RWPE2 (cell line): ENCODE measurements around the gene HIP1R.
A peak's percentile ranks its signal among the peaks of the same experiment; 100 is the strongest.
"Not testable (repeated sequence)": the region's sequence is repeated elsewhere in the genome, so short reads cannot be mapped to it uniquely, and the experiment has no call there.

Experiments used
- ATAC-seq: fragments of 200-7000 bp; cut with Tn5 transposase; 3 replicates; pipeline ENCODE4 v1.9.1; 2021; ENCODE audit warnings: low read depth
- DNase-seq: peaks from one replicate; pipeline ENCODE4 v3.0.0-alpha.2; 2020; ENCODE audit warnings: low spot score
- H3K27ac ChIP-seq: fragments of 450-650 bp; 2 replicates; pipeline ENCODE4 v1.5.1; 2017; ENCODE audit warnings: mild to moderate bottlenecking; ENCODE audit not compliant: poor library complexity, severe bottlenecking
- H3K27me3 ChIP-seq: fragments of 250-450 bp; sonication (Bioruptor Pico); 2 replicates; pipeline ENCODE4 v1.5.1; 2021; ENCODE audit warnings: mild to moderate bottlenecking, moderate library complexity; ENCODE audit not compliant: insufficient read depth, poor library complexity, severe bottlenecking
- H3K36me3 ChIP-seq: fragments of 250-450 bp; sonication (Bioruptor Pico); 2 replicates; pipeline ENCODE4 v1.5.1; 2020; ENCODE audit warnings: low read depth, mild to moderate bottlenecking, moderate library complexity
- H3K4me1 ChIP-seq: fragments of 250-450 bp; sonication (Bioruptor Pico); 2 replicates; pipeline ENCODE4 v1.5.1; 2021; ENCODE audit warnings: mild to moderate bottlenecking, moderate library complexity; ENCODE audit not compliant: insufficient read depth, poor library complexity, severe bottlenecking
- H3K4me3 ChIP-seq: fragments of 250-450 bp; sonication (Bioruptor Pico); 2 replicates; pipeline ENCODE4 v1.5.1; 2021; ENCODE audit warnings: mild to moderate bottlenecking, moderate library complexity; ENCODE audit not compliant: severe bottlenecking
- H3K9me3 ChIP-seq: fragments of 250-450 bp; sonication (Bioruptor Pico); 2 replicates; pipeline ENCODE4 v1.5.1; 2021; ENCODE audit warnings: mild to moderate bottlenecking, moderate library complexity; ENCODE audit not compliant: severe bottlenecking
- CTCF ChIP-seq: fragments of 450-650 bp; IDR thresholded peaks from one replicate; pipeline ENCODE4 v1.5.1; 2017; ENCODE audit warnings: mild to moderate bottlenecking, moderate library complexity; ENCODE audit not compliant: poor library complexity, severe bottlenecking

The HIP1R gene

GRCh38 chr12:122790393-122791075, 44.7 kb upstream of the HIP1R start:
- peaks cover 7% of the 10 kb centered on the region for H3K4me1 ChIP-seq
- H3K27me3 ChIP-seq = no peaks in the 10 kb centered on the region
- no peak for TF ChIP-seq CTCF
- H3K27ac ChIP-seq = peak overlapping the region; percentile 3
- no peak overlapping the region for H3K4me3 ChIP-seq
- no peaks in the 10 kb centered on the region for H3K9me3 ChIP-seq
- no peaks in the 10 kb centered on the region for H3K36me3 ChIP-seq
- peak; percentile 55; the same call in 2 of the 3 replicates for ATAC-seq
- no peak for DNase-seq

GRCh38 chr12:122793685-122794106, 41.6 kb upstream of the HIP1R start:
- peak; percentile 84 for TF ChIP-seq CTCF
- Histone ChIP-seq H3K9me3 (no peaks in the 10 kb centered on the region), H3K4me3 (no peak overlapping the region), H3K4me1 (peaks cover 7% of the 10 kb centered on the region), H3K27me3 (no peaks in the 10 kb centered on the region), H3K27ac (no peak overlapping the region), H3K36me3 (no peaks in the 10 kb centered on the region)
- DNase-seq = no peak
- peak; percentile 54; the same call in 1 of the 3 replicates for ATAC-seq

GRCh38 chr12:122795807-122796206, 39.5 kb upstream of the HIP1R start:
- DNase-seq = no peak
- H3K9me3 ChIP-seq = no peaks in the 10 kb centered on the region

GRCh38 chr12:122799641-122800243, 35.5 kb upstream of the HIP1R start:
- no peak overlapping the region for H3K27ac ChIP-seq
- H3K36me3 ChIP-seq = no peaks in the 10 kb centered on the region
- no peak for TF ChIP-seq CTCF
- no peaks in the 10 kb centered on the region for H3K4me1 ChIP-seq
- H3K27me3 ChIP-seq = no peaks in the 10 kb centered on the region
- no peaks in the 10 kb centered on the region for H3K9me3 ChIP-seq
- DNase-seq (no peak), ATAC-seq (no peak)
- no peak overlapping the region for H3K4me3 ChIP-seq

More at GRCh38 chr12:122795807-122796206, 39.5 kb upstream of the HIP1R start:
- no peak for TF ChIP-seq CTCF
- no peak for ATAC-seq
- Histone ChIP-seq H3K36me3 (no peaks in the 10 kb centered on the region), H3K4me1 (peaks cover 3% of the 10 kb centered on the region), H3K27ac (no peak overlapping the region), H3K4me3 (no peak overlapping the region), H3K27me3 (no peaks in the 10 kb centered on the region)

GRCh38 chr12:122803937-122804336, 31.3 kb upstream of the HIP1R start:
- Histone ChIP-seq H3K27ac (no peak overlapping the region), H3K4me3 (no peak overlapping the region), H3K27me3 (no peaks in the 10 kb centered on the region), H3K9me3 (no peaks in the 10 kb centered on the region), H3K4me1 (peaks cover under 1% of the 10 kb centered on the region), H3K36me3 (no peaks in the 10 kb centered on the region)
- no peak for DNase-seq
- ATAC-seq = no peak
- no peak for TF ChIP-seq CTCF

GRCh38 chr12:122804957-122805356, 30.3 kb upstream of the HIP1R start:
- not testable (repeated sequence) for H3K36me3 ChIP-seq, H3K27ac ChIP-seq, H3K4me1 ChIP-seq, H3K4me3 ChIP-seq, H3K27me3 ChIP-seq, H3K9me3 ChIP-seq, DNase-seq, ATAC-seq
